Adrenal gland (tissue), 5 donors: ENCODE measurements around the gene BRIP1.

Experiments
- CTCF ChIP-seq, 6 experiments: fragments of 450-650 bp in 4 of 6; fragments of 200-600 bp in 2 of 6; sonication (generic) in 1 of 6; IDR thresholded peaks; 1 replicate in 5 of 6; 2 replicates in 1 of 6; pipeline versions ENCODE4 v1.5.1 to v1.8.0; 2016 to 2021; ENCODE audit warnings: antibody characterized with exemption in 6 of 6, mild to moderate bottlenecking in 2 of 6, moderate library complexity in 1 of 6
- POLR2A ChIP-seq, 2 donors: fragments of 450-650 bp; IDR thresholded peaks; one replicate each; pipeline ENCODE4 v1.6.1; 2017; ENCODE audit warnings: antibody characterized with exemption in 2 of 2, mild to moderate bottlenecking in 2 of 2, moderate library complexity in 1 of 2
- donor health status: DM: no; HTN: no; CAD: no.

- TF ChIP-seq CTCF (IDR thresholded peaks at IDR 0.05) (no peak), POLR2A (IDR thresholded peaks at IDR 0.05) (no peak)
Measured at GRCh38 chr17:61749823-61750404, 113.4 kb downstream of the BRIP1 start.
